Uterus (tissue), 2 donors: Measurements from ENCODE around the gene POLE.

Source experiments
- POLR2A ChIP-seq, 2 donors: fragments of 450-650 bp; IDR thresholded peaks; one replicate each; pipeline ENCODE4 v1.6.1; 2016; ENCODE audit warnings: antibody characterized with exemption in 2 of 2, mild to moderate bottlenecking in 1 of 2, moderate library complexity in 1 of 2
- TF ChIP-seq, protein P1 (sequence below), 4 experiments: fragments of 200-600 bp in 2 of 4; fragments of 450-650 bp in 2 of 4; sonication (generic) in 2 of 4; IDR thresholded peaks; one replicate each; pipeline ENCODE4 v1.5.1; 2016 to 2019; ENCODE audit warnings: antibody characterized with exemption in 4 of 4, mild to moderate bottlenecking in 2 of 4, moderate library complexity in 1 of 4

DNA sequence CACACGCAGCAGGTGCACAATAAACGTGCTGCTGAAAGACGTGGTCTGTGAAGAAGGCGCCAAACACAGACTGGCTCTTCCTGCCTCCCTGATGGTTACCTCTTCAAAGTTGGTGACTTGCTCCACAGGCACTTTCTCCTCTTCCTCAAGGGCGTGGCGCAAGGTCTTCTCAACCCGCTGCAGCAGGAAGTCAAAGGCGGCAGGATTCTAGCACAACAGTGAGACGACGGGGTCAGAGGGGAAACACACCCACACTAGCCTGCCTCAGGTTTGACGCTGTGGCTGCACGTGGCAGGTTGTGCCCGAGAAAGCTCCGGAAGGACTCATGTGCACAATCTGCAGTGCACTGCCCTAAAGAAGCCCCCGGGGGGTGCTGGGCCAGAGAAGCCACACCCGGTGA lies 15.0 kb downstream of the POLE start:
- TF ChIP-seq, protein P1, sequence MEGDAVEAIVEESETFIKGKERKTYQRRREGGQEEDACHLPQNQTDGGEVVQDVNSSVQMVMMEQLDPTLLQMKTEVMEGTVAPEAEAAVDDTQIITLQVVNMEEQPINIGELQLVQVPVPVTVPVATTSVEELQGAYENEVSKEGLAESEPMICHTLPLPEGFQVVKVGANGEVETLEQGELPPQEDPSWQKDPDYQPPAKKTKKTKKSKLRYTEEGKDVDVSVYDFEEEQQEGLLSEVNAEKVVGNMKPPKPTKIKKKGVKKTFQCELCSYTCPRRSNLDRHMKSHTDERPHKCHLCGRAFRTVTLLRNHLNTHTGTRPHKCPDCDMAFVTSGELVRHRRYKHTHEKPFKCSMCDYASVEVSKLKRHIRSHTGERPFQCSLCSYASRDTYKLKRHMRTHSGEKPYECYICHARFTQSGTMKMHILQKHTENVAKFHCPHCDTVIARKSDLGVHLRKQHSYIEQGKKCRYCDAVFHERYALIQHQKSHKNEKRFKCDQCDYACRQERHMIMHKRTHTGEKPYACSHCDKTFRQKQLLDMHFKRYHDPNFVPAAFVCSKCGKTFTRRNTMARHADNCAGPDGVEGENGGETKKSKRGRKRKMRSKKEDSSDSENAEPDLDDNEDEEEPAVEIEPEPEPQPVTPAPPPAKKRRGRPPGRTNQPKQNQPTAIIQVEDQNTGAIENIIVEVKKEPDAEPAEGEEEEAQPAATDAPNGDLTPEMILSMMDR (IDR thresholded peaks at IDR 0.05): no peak
- TF ChIP-seq POLR2A (IDR thresholded peaks at IDR 0.05): no peak
